Liver (tissue), 9 donors: ENCODE results near the gene TTC29. TPM values are rescaled to one million over a fixed set of nuclear protein-coding genes. Genes with fewer than 3 reads are reported as not detected.

ENCODE experiments used
- DNase-seq: peaks from one replicate; pipeline ENCODE4 v3.0.0-alpha.2; 2017; ENCODE audit warnings: low spot score
- H3K27ac ChIP-seq, 2 donors: one replicate each; pipeline ENCODE4 v1.7.0; 2013; ENCODE audit warnings: inconsistent platforms in 2 of 2, low read length in 2 of 2, control low read depth in 1 of 2, low read depth in 1 of 2, mild to moderate bottlenecking in 1 of 2
- H3K27me3 ChIP-seq, 4 donors: one replicate each; pipeline versions ENCODE4 v1.6.1 to v1.7.0; 2013; ENCODE audit warnings: low read length in 3 of 4, inconsistent platforms in 1 of 4, mild to moderate bottlenecking in 1 of 4, moderate library complexity in 1 of 4; ENCODE audit not compliant: control insufficient read depth in 4 of 4, insufficient read depth in 4 of 4
- H3K36me3 ChIP-seq, 4 donors: one replicate each; pipeline versions ENCODE4 v1.6.1 to v1.7.0; 2013; ENCODE audit warnings: low read length in 3 of 4, mild to moderate bottlenecking in 3 of 4, low read depth in 1 of 4, moderate library complexity in 1 of 4; ENCODE audit not compliant: control insufficient read depth in 4 of 4, insufficient read depth in 3 of 4
- H3K4me1 ChIP-seq, 4 donors: one replicate each; pipeline versions ENCODE4 v1.6.1 to v1.7.0; 2013; ENCODE audit warnings: low read length in 3 of 4, mild to moderate bottlenecking in 3 of 4, moderate library complexity in 1 of 4; ENCODE audit not compliant: control insufficient read depth in 4 of 4, insufficient read depth in 4 of 4
- H3K4me3 ChIP-seq, 3 donors: one replicate each; pipeline versions ENCODE4 v1.6.1 to v1.7.0; 2013; ENCODE audit warnings: low read length in 3 of 3, control low read depth in 1 of 3, low read depth in 1 of 3, mild to moderate bottlenecking in 1 of 3
- H3K9ac ChIP-seq, 2 donors: one replicate each; pipeline ENCODE4 v1.7.0; 2013; ENCODE audit warnings: low read length in 2 of 2, mild to moderate bottlenecking in 2 of 2, moderate library complexity in 2 of 2, control low read depth in 1 of 2, low read depth in 1 of 2
- H3K9me3 ChIP-seq, 4 donors: one replicate each; pipeline versions ENCODE4 v1.6.1 to v1.7.0; 2013; ENCODE audit warnings: low read length in 3 of 4; ENCODE audit not compliant: control insufficient read depth in 4 of 4
- ATF3 ChIP-seq: IDR thresholded peaks from 2 replicates; pipeline ENCODE4 v1.6.1; 2016; ENCODE audit warnings: antibody characterized with exemption
- CTCF ChIP-seq: fragments of 150-350 bp; IDR thresholded peaks from 2 replicates; pipeline ENCODE4 v1.5.1; 2017; ENCODE audit warnings: improper control_type of control experiment, low read depth, low read length; ENCODE audit not compliant: missing input control
- EGR1 ChIP-seq, 2 donors: IDR thresholded peaks; 2 replicates each; pipeline ENCODE4 v1.6.1; 2016 to 2018; ENCODE audit warnings: antibody characterized with exemption in 2 of 2, low read depth in 2 of 2
- FOXA1 ChIP-seq: IDR thresholded peaks from 2 replicates; pipeline ENCODE4 v1.6.1; 2016; ENCODE audit warnings: antibody characterized with exemption
- FOXA2 ChIP-seq: IDR thresholded peaks from 2 replicates; pipeline ENCODE4 v1.6.1; 2016; ENCODE audit warnings: antibody characterized with exemption
- GABPA ChIP-seq, 2 donors: IDR thresholded peaks in 1 of 2; conservative IDR thresholded peaks in 1 of 2; 2 replicates each; pipeline ENCODE4 v1.6.1; 2016; ENCODE audit warnings: antibody characterized with exemption in 2 of 2, mild to moderate bottlenecking in 1 of 2, moderate library complexity in 1 of 2
- HNF4A ChIP-seq, 2 donors: conservative IDR thresholded peaks; 2 replicates each; pipeline ENCODE4 v1.6.1; 2016; ENCODE audit warnings: antibody characterized with exemption in 2 of 2, mild to moderate bottlenecking in 2 of 2
- HNF4G ChIP-seq: IDR thresholded peaks from 2 replicates; pipeline ENCODE4 v1.6.1; 2016; ENCODE audit warnings: antibody characterized with exemption
- JUND ChIP-seq, 2 donors: IDR thresholded peaks; 2 replicates each; pipeline ENCODE4 v1.6.1; 2016; ENCODE audit warnings: antibody characterized with exemption in 2 of 2
- MAX ChIP-seq: IDR thresholded peaks from 2 replicates; pipeline ENCODE4 v1.6.1; 2016; ENCODE audit warnings: antibody characterized with exemption
- NR2F2 ChIP-seq: IDR thresholded peaks from 2 replicates; pipeline ENCODE4 v1.6.1; 2016; ENCODE audit warnings: antibody characterized with exemption
- RAD21 ChIP-seq, 2 donors: IDR thresholded peaks; 2 replicates each; pipeline ENCODE4 v1.6.1; 2016; ENCODE audit warnings: antibody characterized with exemption in 2 of 2, mild to moderate bottlenecking in 2 of 2
- REST ChIP-seq: IDR thresholded peaks from 2 replicates; pipeline ENCODE4 v1.6.1; 2016; ENCODE audit warnings: antibody characterized with exemption, mild to moderate bottlenecking
- RXRA ChIP-seq, 2 donors: IDR thresholded peaks; 2 replicates each; pipeline ENCODE4 v1.6.1; 2017 to 2018; ENCODE audit warnings: antibody characterized with exemption in 2 of 2, mild to moderate bottlenecking in 1 of 2
- SP1 ChIP-seq: IDR thresholded peaks from 2 replicates; pipeline ENCODE4 v1.6.1; 2018; ENCODE audit warnings: antibody characterized with exemption, mild to moderate bottlenecking
- TAF1 ChIP-seq: conservative IDR thresholded peaks from 2 replicates; pipeline ENCODE4 v1.6.1; 2016; ENCODE audit warnings: antibody characterized with exemption, mild to moderate bottlenecking
- YY1 ChIP-seq: IDR thresholded peaks from 2 replicates; pipeline ENCODE4 v1.6.1; 2016; ENCODE audit warnings: antibody characterized with exemption, mild to moderate bottlenecking
- ZBTB33 ChIP-seq: IDR thresholded peaks from 2 replicates; pipeline ENCODE4 v1.6.1; 2016; ENCODE audit warnings: antibody characterized with exemption
- WGBS: extraction: QIAGEN DNeasy Blood & Tissue Kit; methylation state at CpG from one replicate; pipeline ENCODE4 v1.1.7; 2013; 5-methylcytosine and 5-hydroxymethylcytosine counted together
- polyA plus RNA-seq, 2 donors: library from polyadenylated mRNA; stranded (reverse) in 1 of 2; unstranded in 1 of 2; fragments of 200-250 nt in 1 of 2; fragments of >200 nt in 1 of 2; fragmentation: Nextera tagmentation in 1 of 2; extraction: Ambion mirVana in 1 of 2; gene quantifications; one replicate each; pipeline versions ENCODE4 v1.2.1 to v1.2.3, GENCODE V29; 2013 to 2015
- total RNA-seq, 2 donors: library from RNA; depleted of rRNA; stranded (reverse); fragments of >200 nt; gene quantifications; one replicate each; pipeline ENCODE4 v1.2.3, GENCODE V29; 2014
- donor health status: healthy.
- donor health status: healthy.
- donor health status: healthy.
- donor health status: healthy.
- donor health status: healthy.

The TTC29 gene
- total and polyA plus RNA-seq, 4 donors = not detected

- DNase-seq = no peak
- TF ChIP-seq FOXA1 = no peak
- no peak for TF ChIP-seq EGR1 (IDR thresholded peaks at IDR 0.05; ENCODE audit: low read depth in 2 of 2)
- TF ChIP-seq REST = no peak
- no peak for TF ChIP-seq CTCF
- TF ChIP-seq NR2F2 = no peak
- no peak for TF ChIP-seq GABPA (IDR thresholded peaks at IDR 0.05 in 1 of 2, conservative IDR thresholded peaks at IDR 0.05 in 1 of 2)
- TF ChIP-seq RXRA (IDR thresholded peaks at IDR 0.05) = no peak
- H3K4me3 ChIP-seq = no peak overlapping the region
- H3K36me3 ChIP-seq = no peaks in the 10 kb centered on the region
- no peaks in the 10 kb centered on the region for H3K9me3 ChIP-seq
- WGBS = 63% methylated on average over 4 of the region's 4 CpGs
- no peak overlapping the region for H3K9ac ChIP-seq
- no peak overlapping the region for H3K27ac ChIP-seq
- H3K4me1 ChIP-seq = no peaks in the 10 kb centered on the region
- no peaks in the 10 kb centered on the region for H3K27me3 ChIP-seq
Observed at GRCh38 chr4:146978641-146979040, 33.0 kb upstream of the TTC29 start.

- no peak overlapping the region for H3K9ac ChIP-seq
- H3K27me3 ChIP-seq = peaks cover 0 to 6% (median 0%) of the 10 kb centered on the region in 4 donors
- TF ChIP-seq RAD21 (IDR thresholded peaks at IDR 0.05) (no peak), EGR1 (IDR thresholded peaks at IDR 0.05; ENCODE audit: low read depth in 2 of 2) (no peak), RXRA (IDR thresholded peaks at IDR 0.05) (no peak), HNF4A (conservative IDR thresholded peaks at IDR 0.05) (no peak), SP1 (no peak), MAX (no peak), NR2F2 (no peak), FOXA1 (no peak), GABPA (IDR thresholded peaks at IDR 0.05 in 1 of 2, conservative IDR thresholded peaks at IDR 0.05 in 1 of 2) (no peak), REST (no peak), ATF3 (no peak), HNF4G (no peak), JUND (IDR thresholded peaks at IDR 0.05) (no peak), CTCF (no peak), ZBTB33 (no peak), YY1 (no peak), TAF1 (no peak), FOXA2 (no peak)
- H3K36me3 ChIP-seq = no peaks in the 10 kb centered on the region
- no peaks in the 10 kb centered on the region for H3K9me3 ChIP-seq
- no peak overlapping the region for H3K27ac ChIP-seq
- 38% methylated on average over 1 of the region's 1 CpG for WGBS
- H3K4me1 ChIP-seq = no peaks in the 10 kb centered on the region
- no peak overlapping the region for H3K4me3 ChIP-seq
- no peak for DNase-seq
Observed at GRCh38 chr4:146976145-146976544, 30.5 kb upstream of the TTC29 start.
